WTC11 (cell line): ENCODE measurements around the gene DMRT2. TPM values are rescaled to one million over a fixed set of nuclear protein-coding genes. Genes with fewer than 3 reads are reported as not detected.

Source experiments
- ATAC-seq: fragments of 200-7000 bp; cut with Tn5 transposase; 2 replicates; pipeline ENCODE4 v1.10.0; 2021; ENCODE audit warnings: mild to moderate bottlenecking, moderate library complexity
- CTCF ChIA-PET: fragments of 300-600 bp; sonication (Branson Sonifier 250); formaldehyde crosslinking; loops from one replicate; lab custom pipeline; 2021; ENCODE audit warnings: antibody characterized with exemption; lab: Charles Lee
- POLR2A ChIA-PET: fragments of 350-600 bp; sonication (Branson Sonifier 250); formaldehyde crosslinking; loops from one replicate; lab custom pipeline; 2021; ENCODE audit warnings: antibody characterized with exemption; lab: Charles Lee
- DNase-seq: peaks from one replicate; pipeline ENCODE4 v3.0.0; 2021; ENCODE audit warnings: low spot score
- H3K27ac Mint-ChIP-seq: 2 replicates; pipeline ENCODE4 v1.8.0; 2021; ENCODE audit warnings: mixed read lengths
- H3K27me3 Mint-ChIP-seq: 2 replicates; pipeline ENCODE4 v1.8.0; 2021; ENCODE audit warnings: low read depth, mild to moderate bottlenecking, moderate library complexity, mixed read lengths
- H3K36me3 Mint-ChIP-seq: 2 replicates; pipeline ENCODE4 v1.8.0; 2021; ENCODE audit warnings: mixed read lengths
- H3K4me1 Mint-ChIP-seq: 2 replicates; pipeline ENCODE4 v1.8.0; 2022; ENCODE audit warnings: mixed read lengths
- H3K4me3 Mint-ChIP-seq: 2 replicates; pipeline ENCODE4 v1.8.0; 2021; ENCODE audit warnings: mild to moderate bottlenecking, moderate library complexity, mixed read lengths
- H3K9me3 Mint-ChIP-seq: 2 replicates; pipeline ENCODE4 v1.8.0; 2021; ENCODE audit warnings: mixed read lengths
- CREB1 ChIP-seq: sonication (generic); formaldehyde crosslinking; IDR thresholded peaks from 2 replicates; pipeline ENCODE4 v1.8.0; 2023; ENCODE audit warnings: mild to moderate bottlenecking, missing genetic modification reagents
- CREM ChIP-seq: sonication (generic); formaldehyde crosslinking; IDR thresholded peaks from 2 replicates; pipeline ENCODE4 v1.8.1; 2022; ENCODE audit warnings: mild to moderate bottlenecking, missing genetic modification reagents, moderate library complexity
- ELF4 ChIP-seq: sonication (generic); formaldehyde crosslinking; IDR thresholded peaks from 2 replicates; pipeline ENCODE4 v1.8.1; 2022; ENCODE audit warnings: low read depth, mild to moderate bottlenecking, moderate library complexity, missing genetic modification reagents
- ESRRA ChIP-seq: sonication (generic); formaldehyde crosslinking; IDR thresholded peaks from 2 replicates; pipeline ENCODE4 v1.8.1; 2022; ENCODE audit warnings: mild to moderate bottlenecking, missing genetic modification reagents, borderline replicate concordance
- FOXJ3 ChIP-seq: sonication (generic); formaldehyde crosslinking; IDR thresholded peaks from 2 replicates; pipeline ENCODE4 v1.9.0; 2021; ENCODE audit warnings: missing genetic modification reagents, mild to moderate bottlenecking, borderline replicate concordance
- FOXP1 ChIP-seq: sonication (generic); formaldehyde crosslinking; IDR thresholded peaks from 2 replicates; pipeline ENCODE4 v1.8.0; 2022; ENCODE audit warnings: missing genetic modification reagents, mild to moderate bottlenecking, moderate library complexity, borderline replicate concordance
- GRHL2 ChIP-seq: fragments of 250-450 bp; sonication (Bioruptor Pico); IDR thresholded peaks from 2 replicates; pipeline ENCODE4 v1.8.0; 2022; ENCODE audit warnings: mild to moderate bottlenecking, moderate library complexity; ENCODE audit not compliant: insufficient replicate concordance, severe bottlenecking
- JAZF1 ChIP-seq: fragments of 250-450 bp; sonication (Bioruptor Pico); IDR thresholded peaks from 2 replicates; pipeline ENCODE4 v1.9.0; 2021; ENCODE audit warnings: moderate library complexity, mild to moderate bottlenecking, inconsistent platforms
- JUN ChIP-seq: sonication (generic); formaldehyde crosslinking; IDR thresholded peaks from 2 replicates; pipeline ENCODE4 v1.8.0; 2023; ENCODE audit warnings: mild to moderate bottlenecking, missing genetic modification reagents
- NFE2L1 ChIP-seq: sonication (generic); formaldehyde crosslinking; IDR thresholded peaks from 2 replicates; pipeline ENCODE4 v1.8.1; 2023; ENCODE audit warnings: missing genetic modification reagents
- NFYB ChIP-seq: sonication (generic); formaldehyde crosslinking; conservative IDR thresholded peaks from 2 replicates; pipeline ENCODE4 v1.8.0; 2022; ENCODE audit warnings: low read depth, missing genetic modification reagents
- NR1H2 ChIP-seq: sonication (generic); formaldehyde crosslinking; IDR thresholded peaks from 2 replicates; pipeline ENCODE4 v1.9.0; 2021; ENCODE audit warnings: mild to moderate bottlenecking, moderate library complexity, missing genetic modification reagents
- PRRX2 ChIP-seq: fragments of 250-450 bp; sonication (Bioruptor Pico); IDR thresholded peaks from 2 replicates; pipeline ENCODE4 v1.8.0; 2021; ENCODE audit warnings: mild to moderate bottlenecking
- RELA ChIP-seq: sonication (generic); formaldehyde crosslinking; IDR thresholded peaks from 2 replicates; pipeline ENCODE4 v1.8.1; 2022; ENCODE audit warnings: missing genetic modification reagents, mild to moderate bottlenecking, borderline replicate concordance
- RORB ChIP-seq: fragments of 250-450 bp; sonication (Bioruptor Pico); IDR thresholded peaks from 2 replicates; pipeline ENCODE4 v1.9.0; 2021; ENCODE audit warnings: mild to moderate bottlenecking
- SMAD3 ChIP-seq: sonication (generic); formaldehyde crosslinking; IDR thresholded peaks from 2 replicates; pipeline ENCODE4 v1.8.0; 2022; ENCODE audit warnings: missing genetic modification reagents, mild to moderate bottlenecking, borderline replicate concordance
- USF1 ChIP-seq: sonication (generic); formaldehyde crosslinking; IDR thresholded peaks from 2 replicates; pipeline ENCODE4 v1.8.0; 2022; ENCODE audit warnings: mild to moderate bottlenecking, missing genetic modification reagents
- USF2 ChIP-seq: sonication (generic); formaldehyde crosslinking; IDR thresholded peaks from 2 replicates; pipeline ENCODE4 v1.8.1; 2023; ENCODE audit warnings: mild to moderate bottlenecking, missing genetic modification reagents, moderate library complexity
- ZBTB21 ChIP-seq: sonication (generic); formaldehyde crosslinking; IDR thresholded peaks from 2 replicates; pipeline ENCODE4 v1.8.1; 2023; ENCODE audit warnings: mild to moderate bottlenecking, missing genetic modification reagents, borderline replicate concordance
- ZNF232 ChIP-seq: sonication (generic); formaldehyde crosslinking; IDR thresholded peaks from 2 replicates; pipeline ENCODE4 v1.8.0; 2022; ENCODE audit warnings: mild to moderate bottlenecking, missing genetic modification reagents
- total RNA-seq: library from RNA; stranded (reverse); gene quantifications from 3 replicates; pipeline ENCODE4 v1.2.3, GENCODE V29; 2021
- TF ChIP-seq, protein P1 (sequence below): sonication (generic); formaldehyde crosslinking; IDR thresholded peaks from 2 replicates; pipeline ENCODE4 v1.8.1; 2022; ENCODE audit warnings: low read depth, mild to moderate bottlenecking, moderate library complexity, missing genetic modification reagents, borderline replicate concordance
- TF ChIP-seq, protein P2 (sequence below): sonication (generic); formaldehyde crosslinking; IDR thresholded peaks from 2 replicates; pipeline ENCODE4 v1.8.0; 2023; ENCODE audit warnings: missing genetic modification reagents
- TF ChIP-seq, protein P3 (sequence below): fragments of 250-450 bp; sonication (Bioruptor Pico); IDR thresholded peaks from 2 replicates; pipeline ENCODE4 v2.1.2; 2022; ENCODE audit warnings: mild to moderate bottlenecking, moderate library complexity

Gene DMRT2
- total RNA-seq, 1 experiment from 2014 or later, result not detected

DNA sequence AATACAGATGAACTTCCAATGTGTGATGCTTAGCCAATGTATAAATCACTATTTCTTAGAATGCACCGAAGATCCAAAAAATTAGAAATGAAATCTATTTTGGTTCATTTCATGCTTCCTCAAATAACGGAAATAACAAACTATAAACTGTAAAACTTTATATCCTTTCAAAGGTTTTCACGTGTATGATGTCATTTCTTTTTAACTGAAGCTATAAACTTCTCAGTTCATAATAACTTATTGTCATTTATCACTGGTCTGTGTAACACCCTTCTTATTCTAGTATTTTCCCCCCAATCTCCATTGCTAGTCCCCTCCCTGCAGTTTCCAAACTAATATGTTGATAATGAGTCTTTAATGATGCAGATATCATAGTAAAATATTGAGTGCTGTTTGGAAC is 36.4 kb downstream of the DMRT2 start:
- H3K9me3 Mint-ChIP-seq, result no peaks in the 10 kb centered on the region
- ChIA-PET POLR2A (no interaction called here), CTCF (no interaction called here)
- peaks cover 12% of the 10 kb centered on the region for H3K27me3 Mint-ChIP-seq
- H3K4me3 Mint-ChIP-seq, result no peak overlapping the region
- TF ChIP-seq RELA (CRISPR knock-in tag), result no peak
- no peak for TF ChIP-seq USF1 (CRISPR knock-in tag)
- no peak for TF ChIP-seq RORB (CRISPR knock-in tag)
- no peak for TF ChIP-seq FOXP1 (CRISPR knock-in tag)
- no peak for TF ChIP-seq JUN (CRISPR knock-in tag)
- no peak for TF ChIP-seq ELF4
- no peak for TF ChIP-seq ZNF232 (CRISPR knock-in tag)
- TF ChIP-seq PRRX2 (CRISPR knock-in tag), result no peak
- no peak for TF ChIP-seq NFYB (CRISPR knock-in tag)
- TF ChIP-seq ESRRA (CRISPR knock-in tag), result no peak
- TF ChIP-seq, protein P1, sequence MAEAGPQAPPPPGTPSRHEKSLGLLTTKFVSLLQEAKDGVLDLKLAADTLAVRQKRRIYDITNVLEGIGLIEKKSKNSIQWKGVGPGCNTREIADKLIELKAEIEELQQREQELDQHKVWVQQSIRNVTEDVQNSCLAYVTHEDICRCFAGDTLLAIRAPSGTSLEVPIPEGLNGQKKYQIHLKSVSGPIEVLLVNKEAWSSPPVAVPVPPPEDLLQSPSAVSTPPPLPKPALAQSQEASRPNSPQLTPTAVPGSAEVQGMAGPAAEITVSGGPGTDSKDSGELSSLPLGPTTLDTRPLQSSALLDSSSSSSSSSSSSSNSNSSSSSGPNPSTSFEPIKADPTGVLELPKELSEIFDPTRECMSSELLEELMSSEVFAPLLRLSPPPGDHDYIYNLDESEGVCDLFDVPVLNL (CRISPR knock-in tag), result no peak
- ATAC-seq, result no peak
- H3K4me1 Mint-ChIP-seq, result peaks cover 15% of the 10 kb centered on the region
- H3K36me3 Mint-ChIP-seq, result no peaks in the 10 kb centered on the region
- H3K27ac Mint-ChIP-seq, result no peak overlapping the region
- DNase-seq, result no peak

DNA sequence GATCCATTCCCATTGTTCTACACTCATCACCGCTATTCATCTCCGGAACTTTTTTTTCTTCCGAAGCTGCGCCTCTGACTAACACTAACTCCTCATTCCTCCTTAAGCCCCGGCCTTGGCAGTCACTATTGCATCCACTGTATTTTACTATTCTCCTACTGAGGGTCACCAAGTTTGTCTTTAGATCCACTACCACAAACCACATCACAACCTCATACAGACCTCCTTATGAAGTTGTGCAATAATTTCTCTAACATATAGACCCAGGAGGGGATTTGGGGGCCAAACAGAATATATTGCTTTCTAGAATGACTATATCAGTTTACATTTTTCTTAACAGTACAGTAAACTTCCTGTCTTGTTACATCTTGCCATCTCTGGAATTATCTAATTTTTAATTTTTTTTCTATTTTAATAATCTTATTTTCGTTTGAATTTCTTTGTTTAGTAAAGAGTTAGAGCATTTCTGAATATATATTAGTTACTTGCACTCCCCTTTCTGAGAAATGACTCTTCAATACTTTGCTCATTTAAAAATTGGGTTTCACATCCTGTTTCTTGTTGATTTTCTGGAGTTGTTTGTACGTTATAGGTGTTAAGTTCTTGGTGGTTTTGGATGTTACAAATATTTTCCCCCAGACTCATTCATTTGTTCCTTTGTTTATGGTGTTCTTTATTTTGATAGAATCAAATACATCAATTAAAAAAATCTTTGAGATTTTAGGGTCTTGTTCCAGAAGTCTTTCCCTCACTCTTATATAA is 37.1 kb downstream of the DMRT2 start:
- Mint-ChIP-seq H3K4me3 (no peak overlapping the region), H3K4me1 (peaks cover 15% of the 10 kb centered on the region), H3K9me3 (no peaks in the 10 kb centered on the region), H3K27me3 (peaks cover 10% of the 10 kb centered on the region), H3K36me3 (no peaks in the 10 kb centered on the region), H3K27ac (no peak overlapping the region)
- no peak for ATAC-seq
- CTCF ChIA-PET, result no interaction called here
- TF ChIP-seq, protein P2, sequence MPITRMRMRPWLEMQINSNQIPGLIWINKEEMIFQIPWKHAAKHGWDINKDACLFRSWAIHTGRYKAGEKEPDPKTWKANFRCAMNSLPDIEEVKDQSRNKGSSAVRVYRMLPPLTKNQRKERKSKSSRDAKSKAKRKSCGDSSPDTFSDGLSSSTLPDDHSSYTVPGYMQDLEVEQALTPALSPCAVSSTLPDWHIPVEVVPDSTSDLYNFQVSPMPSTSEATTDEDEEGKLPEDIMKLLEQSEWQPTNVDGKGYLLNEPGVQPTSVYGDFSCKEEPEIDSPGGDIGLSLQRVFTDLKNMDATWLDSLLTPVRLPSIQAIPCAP (CRISPR knock-in tag), result no peak
- TF ChIP-seq CREB1 (CRISPR knock-in tag) (no peak), PRRX2 (CRISPR knock-in tag) (no peak), ZBTB21 (no peak), USF2 (CRISPR knock-in tag) (no peak), NFE2L1 (no peak), NR1H2 (CRISPR knock-in tag) (no peak), FOXJ3 (CRISPR knock-in tag) (no peak), JAZF1 (no peak), CREM (CRISPR knock-in tag) (no peak), GRHL2 (CRISPR knock-in tag) (no peak), SMAD3 (CRISPR knock-in tag) (no peak)
- TF ChIP-seq, protein P3, sequence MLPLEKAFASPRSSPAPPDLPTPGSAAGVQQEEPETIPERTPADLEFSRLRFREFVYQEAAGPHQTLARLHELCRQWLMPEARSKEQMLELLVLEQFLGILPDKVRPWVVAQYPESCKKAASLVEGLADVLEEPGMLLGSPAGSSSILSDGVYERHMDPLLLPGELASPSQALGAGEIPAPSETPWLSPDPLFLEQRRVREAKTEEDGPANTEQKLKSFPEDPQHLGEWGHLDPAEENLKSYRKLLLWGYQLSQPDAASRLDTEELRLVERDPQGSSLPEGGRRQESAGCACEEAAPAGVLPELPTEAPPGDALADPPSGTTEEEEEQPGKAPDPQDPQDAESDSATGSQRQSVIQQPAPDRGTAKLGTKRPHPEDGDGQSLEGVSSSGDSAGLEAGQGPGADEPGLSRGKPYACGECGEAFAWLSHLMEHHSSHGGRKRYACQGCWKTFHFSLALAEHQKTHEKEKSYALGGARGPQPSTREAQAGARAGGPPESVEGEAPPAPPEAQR (CRISPR knock-in tag), result no peak
- DNase-seq, result no peak
- POLR2A ChIA-PET, result no interaction called here
